ENCODE measurements around the gene GPC6. TPM values are rescaled to one million over a fixed set of nuclear protein-coding genes. Genes with fewer than 3 reads are reported as not detected.

The GPC6 gene
- total RNA-seq, 1 donor from 2014 or later: not detected

- Mint-ChIP-seq H3K4me1 (no peaks in the 10 kb centered on the region), H3K36me3 (ENCODE audit: low read depth) (no peaks in the 10 kb centered on the region), H3K27ac (no peak overlapping the region), H3K27me3 (peaks cover 2% of the 10 kb centered on the region), H3K4me3 (no peak overlapping the region), H3K9me3 (no peaks in the 10 kb centered on the region)
- no peak for DNase-seq
- intact Hi-C loops (cut with micrococcal nuclease): no loop called here
Measured at GRCh38 chr13:93819331-93819890, 592.8 kb downstream of the GPC6 start.

DNA sequence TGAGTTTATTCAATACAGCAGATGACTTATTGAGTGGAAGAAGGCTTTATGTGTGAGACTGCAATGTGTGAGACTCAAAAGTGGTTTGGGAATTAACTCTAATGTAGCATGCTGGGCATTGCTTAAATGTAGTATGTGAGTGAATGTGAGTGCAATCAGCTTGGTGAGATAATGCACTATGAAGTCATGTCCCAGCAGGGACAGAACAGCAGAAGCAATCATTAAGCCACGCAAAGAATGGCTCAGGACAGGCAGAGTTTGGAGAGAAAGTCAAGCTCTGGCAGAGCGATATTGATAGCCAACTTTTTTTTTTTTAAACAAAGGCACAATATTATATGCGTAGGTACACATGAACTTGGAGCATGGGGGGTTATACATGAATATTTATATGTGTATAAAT is 597.7 kb downstream of the GPC6 start:
- no peak overlapping the region for H3K27ac Mint-ChIP-seq
- H3K4me3 Mint-ChIP-seq: no peak overlapping the region
- no peak for DNase-seq
- no peaks in the 10 kb centered on the region for H3K36me3 Mint-ChIP-seq (ENCODE audit: low read depth)
- H3K27me3 Mint-ChIP-seq: no peaks in the 10 kb centered on the region
- intact Hi-C loops (cut with micrococcal nuclease): no loop called here
- H3K4me1 Mint-ChIP-seq: no peaks in the 10 kb centered on the region
- H3K9me3 Mint-ChIP-seq: no peaks in the 10 kb centered on the region

DNA sequence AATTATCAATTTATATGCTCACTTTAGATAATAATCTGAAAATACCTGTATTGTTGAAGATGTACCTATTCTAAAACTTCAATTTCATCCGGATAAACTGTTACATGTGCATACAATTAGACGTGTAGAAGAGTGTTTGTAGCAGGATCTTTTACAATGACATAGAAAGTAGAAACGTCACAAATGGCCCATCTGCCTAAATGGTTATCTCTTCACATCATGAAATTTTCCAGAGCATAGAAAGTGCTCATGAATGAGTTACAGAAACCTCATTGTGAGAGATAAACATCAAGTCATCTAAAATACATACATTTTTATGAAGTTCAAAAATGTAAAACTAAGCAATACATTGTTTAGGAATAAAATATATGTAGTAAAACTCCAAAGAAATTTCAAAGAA is 607.4 kb downstream of the GPC6 start:
- Mint-ChIP-seq H3K27me3 (no peaks in the 10 kb centered on the region), H3K27ac (no peak overlapping the region), H3K4me1 (no peaks in the 10 kb centered on the region), H3K4me3 (no peak overlapping the region), H3K9me3 (no peaks in the 10 kb centered on the region), H3K36me3 (ENCODE audit: low read depth) (no peaks in the 10 kb centered on the region)
- no peak for DNase-seq
- intact Hi-C loops (cut with micrococcal nuclease): no loop called here

DNA sequence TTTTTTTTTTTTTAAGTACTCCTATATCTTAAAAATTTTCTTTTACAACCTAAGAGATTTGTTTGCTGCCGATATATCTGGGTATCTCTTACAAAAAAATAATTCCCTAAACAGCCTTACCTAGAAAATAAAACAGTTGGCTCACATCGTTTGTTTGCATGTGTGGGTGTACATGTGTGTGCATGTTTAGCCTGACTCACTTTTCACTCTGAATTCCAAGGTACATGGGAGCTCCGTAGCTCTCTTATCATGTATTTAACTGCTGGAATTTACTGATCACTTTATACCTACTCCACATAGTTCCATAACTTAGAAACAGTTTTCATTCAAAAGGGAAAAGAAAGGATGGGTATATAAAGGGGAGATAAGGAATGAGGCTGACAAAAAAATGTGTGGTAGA is 616.5 kb downstream of the GPC6 start:
- H3K36me3 Mint-ChIP-seq (ENCODE audit: low read depth): no peaks in the 10 kb centered on the region
- no peaks in the 10 kb centered on the region for H3K27me3 Mint-ChIP-seq
- no peak overlapping the region for H3K4me3 Mint-ChIP-seq
- intact Hi-C loops (cut with micrococcal nuclease): no loop called here
- H3K4me1 Mint-ChIP-seq: no peaks in the 10 kb centered on the region
- no peaks in the 10 kb centered on the region for H3K9me3 Mint-ChIP-seq
- no peak overlapping the region for H3K27ac Mint-ChIP-seq
- DNase-seq: no peak

GRCh38 chr13:93847162-93847561 is 620.6 kb downstream of the GPC6 start:
- intact Hi-C loops (cut with micrococcal nuclease): no loop called here
- Mint-ChIP-seq H3K27me3 (no peaks in the 10 kb centered on the region), H3K36me3 (ENCODE audit: low read depth) (no peaks in the 10 kb centered on the region), H3K4me3 (no peak overlapping the region), H3K27ac (no peak overlapping the region), H3K9me3 (peaks cover 3% of the 10 kb centered on the region), H3K4me1 (no peaks in the 10 kb centered on the region)
- DNase-seq: no peak

GRCh38 chr13:93848247-93848646 is 621.6 kb downstream of the GPC6 start:
- DNase-seq: no peak
- Mint-ChIP-seq H3K9me3 (peaks cover 3% of the 10 kb centered on the region), H3K36me3 (ENCODE audit: low read depth) (no peaks in the 10 kb centered on the region), H3K27ac (no peak overlapping the region), H3K27me3 (no peaks in the 10 kb centered on the region), H3K4me1 (no peaks in the 10 kb centered on the region), H3K4me3 (no peak overlapping the region)
- intact Hi-C loops (cut with micrococcal nuclease): no loop called here

DNA sequence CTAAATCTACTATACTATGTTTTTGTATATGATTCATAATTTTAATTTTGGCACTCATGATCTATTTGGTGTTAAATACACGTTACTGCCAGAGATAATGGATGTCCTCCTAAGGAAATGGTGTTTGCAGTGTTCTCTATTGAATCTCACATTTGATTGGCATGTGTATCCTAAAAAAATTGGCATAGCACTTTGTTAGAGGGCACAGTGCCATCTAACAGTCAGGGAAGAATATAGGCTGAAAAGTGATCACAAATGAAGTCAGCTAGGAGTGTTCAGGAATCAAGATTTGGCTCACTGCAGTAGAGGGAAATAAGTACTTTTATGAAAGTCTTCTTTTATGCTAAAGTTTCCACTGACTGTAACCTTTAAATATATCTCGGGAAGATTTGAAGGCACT is 624.6 kb downstream of the GPC6 start:
- Mint-ChIP-seq H3K27me3 (no peaks in the 10 kb centered on the region), H3K9me3 (peaks cover 3% of the 10 kb centered on the region), H3K27ac (no peak overlapping the region), H3K4me1 (no peaks in the 10 kb centered on the region), H3K36me3 (ENCODE audit: low read depth) (no peaks in the 10 kb centered on the region), H3K4me3 (no peak overlapping the region)
- intact Hi-C loops (cut with micrococcal nuclease): no loop called here
- no peak for DNase-seq

- DNase-seq: no peak
- no peaks in the 10 kb centered on the region for H3K9me3 Mint-ChIP-seq
- intact Hi-C loops (cut with micrococcal nuclease): no loop called here
- H3K4me1 Mint-ChIP-seq: no peaks in the 10 kb centered on the region
- no peak overlapping the region for H3K4me3 Mint-ChIP-seq
- no peak overlapping the region for H3K27ac Mint-ChIP-seq
- no peaks in the 10 kb centered on the region for H3K27me3 Mint-ChIP-seq
- no peaks in the 10 kb centered on the region for H3K36me3 Mint-ChIP-seq (ENCODE audit: low read depth)
Measured at GRCh38 chr13:93853912-93854311, 627.3 kb downstream of the GPC6 start.

GRCh38 chr13:93857126-93857525 is 630.5 kb downstream of the GPC6 start:
- Mint-ChIP-seq H3K4me3 (no peak overlapping the region), H3K9me3 (no peaks in the 10 kb centered on the region), H3K27ac (no peak overlapping the region), H3K4me1 (no peaks in the 10 kb centered on the region), H3K36me3 (ENCODE audit: low read depth) (no peaks in the 10 kb centered on the region), H3K27me3 (no peaks in the 10 kb centered on the region)
- intact Hi-C loops (cut with micrococcal nuclease): no loop called here
- no peak for DNase-seq

DNA sequence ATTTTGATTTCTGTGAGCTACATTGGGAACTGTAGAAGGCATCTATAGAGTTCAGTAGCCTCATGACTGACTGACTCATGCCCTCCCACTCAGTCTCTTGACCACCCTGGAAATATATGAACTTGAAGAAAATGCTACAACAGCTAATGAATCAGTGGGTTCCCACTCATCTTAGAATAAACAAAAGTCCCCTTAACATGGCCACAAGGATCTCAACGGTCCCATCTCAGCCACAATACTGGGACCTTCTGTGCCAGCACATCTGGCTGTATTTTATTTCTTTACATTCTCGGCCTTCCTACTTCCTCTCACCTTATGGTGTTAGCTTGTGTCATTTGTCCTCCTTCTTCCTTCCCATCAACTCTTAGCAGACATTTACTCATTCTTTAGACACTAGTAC is 633.1 kb downstream of the GPC6 start:
- no peaks in the 10 kb centered on the region for H3K27me3 Mint-ChIP-seq
- H3K4me3 Mint-ChIP-seq: no peak overlapping the region
- no peaks in the 10 kb centered on the region for H3K4me1 Mint-ChIP-seq
- intact Hi-C loops (cut with micrococcal nuclease): no loop called here
- no peak overlapping the region for H3K27ac Mint-ChIP-seq
- H3K9me3 Mint-ChIP-seq: no peaks in the 10 kb centered on the region
- DNase-seq: no peak
- no peaks in the 10 kb centered on the region for H3K36me3 Mint-ChIP-seq (ENCODE audit: low read depth)

DNA sequence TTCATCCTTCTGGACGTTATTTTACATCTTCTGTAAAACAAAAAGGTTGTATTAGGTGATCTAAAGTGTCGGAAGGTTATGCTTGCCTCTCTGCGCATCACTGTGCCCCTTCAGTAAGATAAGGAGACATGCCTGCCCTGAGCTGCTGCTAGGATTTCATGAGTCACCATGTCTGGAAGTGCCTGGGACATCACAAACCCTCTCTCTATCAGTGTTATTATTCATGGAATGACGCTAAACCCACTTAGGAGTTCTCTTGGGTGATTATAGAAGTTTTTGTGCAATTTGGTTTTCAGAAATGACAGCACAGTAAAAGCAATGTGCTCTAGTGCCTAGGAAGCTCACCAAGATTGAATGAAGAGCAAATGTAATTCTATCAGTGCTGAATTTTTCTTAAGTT is 635.2 kb downstream of the GPC6 start:
- intact Hi-C loops (cut with micrococcal nuclease): no loop called here
- no peak overlapping the region for H3K4me3 Mint-ChIP-seq

GRCh38 chr13:93862259-93862658 is 635.7 kb downstream of the GPC6 start:
- intact Hi-C loops (cut with micrococcal nuclease): no loop called here
- Mint-ChIP-seq H3K27ac (no peak overlapping the region), H3K4me1 (no peaks in the 10 kb centered on the region), H3K9me3 (no peaks in the 10 kb centered on the region), H3K4me3 (no peak overlapping the region), H3K27me3 (no peaks in the 10 kb centered on the region), H3K36me3 (ENCODE audit: low read depth) (no peaks in the 10 kb centered on the region)
- no peak for DNase-seq

More for the DNA sequence above, 635.2 kb downstream of the GPC6 start:
- DNase-seq: no peak
- Mint-ChIP-seq H3K27me3 (no peaks in the 10 kb centered on the region), H3K27ac (no peak overlapping the region), H3K9me3 (no peaks in the 10 kb centered on the region), H3K36me3 (ENCODE audit: low read depth) (no peaks in the 10 kb centered on the region), H3K4me1 (no peaks in the 10 kb centered on the region)

GRCh38 chr13:93865235-93865634 is 638.6 kb downstream of the GPC6 start:
- no peaks in the 10 kb centered on the region for H3K9me3 Mint-ChIP-seq
- no peak for DNase-seq
- H3K4me1 Mint-ChIP-seq: no peaks in the 10 kb centered on the region
- no peak overlapping the region for H3K27ac Mint-ChIP-seq
- H3K27me3 Mint-ChIP-seq: no peaks in the 10 kb centered on the region
- intact Hi-C loops (cut with micrococcal nuclease): no loop called here
- no peaks in the 10 kb centered on the region for H3K36me3 Mint-ChIP-seq (ENCODE audit: low read depth)
- no peak overlapping the region for H3K4me3 Mint-ChIP-seq

GRCh38 chr13:93867481-93867880 is 640.9 kb downstream of the GPC6 start:
- intact Hi-C loops (cut with micrococcal nuclease): no loop called here
- H3K27ac Mint-ChIP-seq: no peak overlapping the region
- no peaks in the 10 kb centered on the region for H3K36me3 Mint-ChIP-seq (ENCODE audit: low read depth)
- no peaks in the 10 kb centered on the region for H3K27me3 Mint-ChIP-seq
- no peak for DNase-seq
- no peaks in the 10 kb centered on the region for H3K4me1 Mint-ChIP-seq
- no peak overlapping the region for H3K4me3 Mint-ChIP-seq
- H3K9me3 Mint-ChIP-seq: no peaks in the 10 kb centered on the region

DNA sequence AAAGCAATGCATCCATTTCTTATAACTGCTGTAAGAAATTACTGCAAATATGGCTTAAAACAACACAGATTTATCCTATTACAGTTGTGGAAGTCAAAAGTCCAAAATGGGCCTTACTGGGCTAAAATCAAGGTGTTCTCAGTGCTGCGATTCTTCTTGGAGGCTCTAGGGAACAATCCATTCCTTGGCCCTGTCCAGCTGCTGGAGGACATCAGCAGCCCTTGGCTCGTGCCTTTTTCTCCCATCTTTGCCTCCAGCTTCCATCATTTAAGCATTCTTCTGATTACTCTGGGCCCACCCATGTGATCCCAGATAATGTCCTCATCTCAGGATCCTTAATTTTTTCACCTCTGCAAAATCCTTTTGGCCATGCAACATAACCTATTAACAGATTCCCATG is 645.8 kb downstream of the GPC6 start:
- no peak for DNase-seq
- H3K36me3 Mint-ChIP-seq (ENCODE audit: low read depth): no peaks in the 10 kb centered on the region
- no peak overlapping the region for H3K27ac Mint-ChIP-seq
- H3K27me3 Mint-ChIP-seq: no peaks in the 10 kb centered on the region
- H3K4me1 Mint-ChIP-seq: no peaks in the 10 kb centered on the region
- intact Hi-C loops (cut with micrococcal nuclease): no loop called here
- peaks cover under 1% of the 10 kb centered on the region for H3K9me3 Mint-ChIP-seq
- no peak overlapping the region for H3K4me3 Mint-ChIP-seq

All from activated CD4-positive, alpha-beta T cell treated with anti-CD3 and anti-CD28 coated beads, Interleukin-2, amount 10 ng/mL, durations not matched to agents 24 days and 14 days (primary cell).